ENCODE data around the gene SLC13A3. TPM values are rescaled to one million over a fixed set of nuclear protein-coding genes. Genes with fewer than 3 reads are reported as not detected.

Gene SLC13A3
- total RNA-seq, 3 donors from 2014 or later (not counting 1 experiment from before 2014, with no cell fraction given) = 0.63 TPM; not detected in 1

- Mint-ChIP-seq H3K27ac (no peak overlapping the region), H3K4me1 (no peaks in the 10 kb centered on the region), H3K4me3 (no peak overlapping the region), H3K27me3 (ENCODE audit: low read depth in 2 of 2) (peaks cover 10 to 20% of the 10 kb centered on the region in 2 donors), H3K36me3 (no peaks in the 10 kb centered on the region), H3K9me3 (no peaks in the 10 kb centered on the region)
- TF ChIP-seq CTCF (IDR thresholded peaks at IDR 0.05) = peak; percentile 53
- intact Hi-C loops (cut with micrococcal nuclease) = loop anchor here (1.0 kb wide), 1 partner anchor 160 kb away; no protein-coding TSS in a partner anchor
- Histone ChIP-seq H3K27me3 (ENCODE audit: control insufficient read depth, insufficient read depth, low read length) (no peaks in the 10 kb centered on the region), H3K27ac (ENCODE audit: low read length) (no peak overlapping the region), H3K4me3 (ENCODE audit: low read length) (no peak overlapping the region), H3K36me3 (ENCODE audit: control insufficient read depth, insufficient read depth, low read length) (no peaks in the 10 kb centered on the region), H3K9me3 (ENCODE audit: control insufficient read depth, insufficient read depth, low read length) (no peaks in the 10 kb centered on the region), H3K4me1 (ENCODE audit: control insufficient read depth, insufficient read depth, low read length) (no peaks in the 10 kb centered on the region)
- WGBS (ENCODE audit: insufficient coverage) = 36% methylated on average over 4 of the region's 4 CpGs
- DNase-seq (peak; percentile 26 to 64), ATAC-seq (peak; percentile 64 to 88 (median 66))
Measured at GRCh38 chr20:46520976-46521579, 130.2 kb downstream of the SLC13A3 start.

- H3K4me3 ChIP-seq (ENCODE audit: low read length) = no peak overlapping the region
- no peaks in the 10 kb centered on the region for H3K4me1 Mint-ChIP-seq
- no peak for DNase-seq
- ATAC-seq = no peak
- H3K27me3 ChIP-seq (ENCODE audit: control insufficient read depth, insufficient read depth, low read length) = no peaks in the 10 kb centered on the region
- H3K27me3 Mint-ChIP-seq (ENCODE audit: low read depth in 2 of 2) = peaks cover 10 to 20% of the 10 kb centered on the region in 2 donors
- WGBS (ENCODE audit: insufficient coverage) = 87% methylated on average over 3 of the region's 4 CpGs
- TF ChIP-seq CTCF (IDR thresholded peaks at IDR 0.05) = no peak
- no peak overlapping the region for H3K27ac ChIP-seq (ENCODE audit: low read length)
- H3K27ac Mint-ChIP-seq = no peak overlapping the region
- no peaks in the 10 kb centered on the region for H3K9me3 ChIP-seq (ENCODE audit: control insufficient read depth, insufficient read depth, low read length)
- no peaks in the 10 kb centered on the region for H3K9me3 Mint-ChIP-seq
- no peaks in the 10 kb centered on the region for H3K36me3 ChIP-seq (ENCODE audit: control insufficient read depth, insufficient read depth, low read length)
- H3K4me3 Mint-ChIP-seq = no peak overlapping the region
- intact Hi-C loops (cut with micrococcal nuclease) = no loop called here
- H3K4me1 ChIP-seq (ENCODE audit: control insufficient read depth, insufficient read depth, low read length) = no peaks in the 10 kb centered on the region
- H3K36me3 Mint-ChIP-seq = no peaks in the 10 kb centered on the region
Measured at GRCh38 chr20:46520540-46520939, 130.7 kb downstream of the SLC13A3 start.

- no peaks in the 10 kb centered on the region for H3K4me1 ChIP-seq (ENCODE audit: control insufficient read depth, insufficient read depth, low read length)
- peaks cover 13 to 23% of the 10 kb centered on the region in 2 donors for H3K27me3 Mint-ChIP-seq (ENCODE audit: low read depth in 2 of 2)
- H3K27me3 ChIP-seq (ENCODE audit: control insufficient read depth, insufficient read depth, low read length) = no peaks in the 10 kb centered on the region
- H3K36me3 Mint-ChIP-seq = no peaks in the 10 kb centered on the region
- no peak for ATAC-seq
- H3K4me3 Mint-ChIP-seq = no peak overlapping the region
- no peaks in the 10 kb centered on the region for H3K9me3 ChIP-seq (ENCODE audit: control insufficient read depth, insufficient read depth, low read length)
- no peak overlapping the region for H3K4me3 ChIP-seq (ENCODE audit: low read length)
- H3K9me3 Mint-ChIP-seq = no peaks in the 10 kb centered on the region
- TF ChIP-seq CTCF (IDR thresholded peaks at IDR 0.05) = no peak
- no peaks in the 10 kb centered on the region for H3K36me3 ChIP-seq (ENCODE audit: control insufficient read depth, insufficient read depth, low read length)
- WGBS (ENCODE audit: insufficient coverage) = 80% methylated on average over 3 of the region's 3 CpGs
- H3K27ac Mint-ChIP-seq = no peak overlapping the region
- no peak for DNase-seq
- H3K4me1 Mint-ChIP-seq = no peaks in the 10 kb centered on the region
- intact Hi-C loops (cut with micrococcal nuclease) = no loop called here
- H3K27ac ChIP-seq (ENCODE audit: low read length) = no peak overlapping the region
Measured at GRCh38 chr20:46519471-46520068, 131.7 kb downstream of the SLC13A3 start.

Measured in natural killer cell (primary cell).